ENCODE results near the gene UBE3B. TPM values are rescaled to one million over a fixed set of nuclear protein-coding genes. Genes with fewer than 3 reads are reported as not detected.

The UBE3B gene
- total and polyA plus RNA-seq, 4 experiments from 2014 or later: 24.0 to 58.1 (median 40.1) TPM

DNA sequence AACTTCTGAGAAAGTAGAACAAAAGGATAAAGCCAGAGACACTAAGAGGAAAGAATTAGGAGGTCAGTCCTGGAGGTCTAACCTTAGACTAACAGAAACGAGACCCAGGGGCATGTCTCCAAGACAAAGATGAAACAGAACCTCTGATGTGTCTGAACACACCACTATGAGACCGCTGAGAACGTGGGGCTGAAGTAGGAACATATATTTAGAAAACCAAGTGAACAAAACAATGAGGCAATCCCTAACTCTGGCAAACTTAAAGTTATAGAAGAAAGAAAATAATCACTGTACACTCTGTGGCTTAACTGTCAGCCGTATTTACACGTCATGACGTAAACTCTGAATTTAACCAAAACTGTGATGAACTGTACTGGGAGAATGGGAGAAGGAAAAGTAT lies 18.2 kb upstream of the UBE3B start:
- CTCF ChIA-PET (ENCODE audit: partially characterized antibody): no interaction called here

DNA sequence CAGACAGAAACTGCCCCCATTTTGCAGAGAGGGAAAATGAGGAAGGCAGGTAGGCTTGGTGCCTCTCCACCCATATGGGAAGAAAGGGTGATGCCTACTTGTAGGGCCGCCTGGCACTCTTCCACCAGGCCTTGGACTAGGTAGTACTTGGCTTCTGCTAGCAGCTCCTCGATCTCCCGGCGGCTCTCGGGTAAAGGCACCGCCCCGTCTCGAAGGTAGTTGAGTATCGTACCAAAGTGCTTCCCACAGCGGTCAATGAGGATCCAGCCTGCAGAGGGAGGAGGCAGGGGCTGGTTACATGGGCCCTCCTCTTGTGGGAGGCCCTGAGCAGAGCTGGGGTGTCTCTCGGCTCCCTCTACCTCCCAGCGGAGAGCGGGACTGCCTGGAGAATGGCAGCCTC lies 16.9 kb upstream of the UBE3B start:
- Mint-ChIP-seq H3K4me3 (no peak overlapping the region), H3K36me3 (peaks cover 36 to 60% of the 10 kb centered on the region in 2 donors), H3K27ac (peak overlapping the region in 3 of 7 donors; percentile 12 to 37 (median 18)), H3K4me1 (peaks cover 19 to 44% (median 32%) of the 10 kb centered on the region in 4 donors), H3K9me3 (no peaks in the 10 kb centered on the region), H3K27me3 (no peaks in the 10 kb centered on the region)
- ChIA-PET POLR2A (ENCODE audit: partially characterized antibody) (no interaction called here), CTCF (ENCODE audit: partially characterized antibody) (no interaction called here)
- Histone ChIP-seq H3K36me3 (ENCODE audit: insufficient read depth, low read length) (peaks cover 28% of the 10 kb centered on the region), H3K27ac (ENCODE audit: low read depth, low read length) (no peak overlapping the region), H3K4me1 (ENCODE audit: insufficient read depth, low read length) (peaks cover 14% of the 10 kb centered on the region), H3K4me3 (ENCODE audit: low read length in 2 of 2) (no peak overlapping the region), H3K27me3 (ENCODE audit: insufficient read depth, low read length) (no peaks in the 10 kb centered on the region), H3K9me3 (ENCODE audit: control insufficient read depth in 1 of 2, low read length in 2 of 2) (no peaks in the 10 kb centered on the region)
- intact Hi-C loops (cut with micrococcal nuclease): no loop called here
- DNase-seq: no peak

More for the DNA sequence above, 18.2 kb upstream of the UBE3B start:
- Histone ChIP-seq H3K36me3 (ENCODE audit: insufficient read depth, low read length) (peaks cover 40% of the 10 kb centered on the region), H3K9me3 (ENCODE audit: control insufficient read depth in 1 of 2, low read length in 2 of 2) (no peaks in the 10 kb centered on the region), H3K27me3 (ENCODE audit: insufficient read depth, low read length) (no peaks in the 10 kb centered on the region), H3K4me1 (ENCODE audit: insufficient read depth, low read length) (peaks cover 13% of the 10 kb centered on the region), H3K27ac (ENCODE audit: low read depth, low read length) (no peak overlapping the region), H3K4me3 (ENCODE audit: low read length in 2 of 2) (no peak overlapping the region)
- no peak overlapping the region for H3K27ac Mint-ChIP-seq
- H3K4me1 Mint-ChIP-seq: peaks cover 14 to 33% (median 21%) of the 10 kb centered on the region in 4 donors
- no peak for DNase-seq
- no peaks in the 10 kb centered on the region for H3K27me3 Mint-ChIP-seq
- no peak overlapping the region for H3K4me3 Mint-ChIP-seq
- intact Hi-C loops (cut with micrococcal nuclease): no loop called here
- POLR2A ChIA-PET (ENCODE audit: partially characterized antibody): no interaction called here
- H3K9me3 Mint-ChIP-seq: no peaks in the 10 kb centered on the region
- peaks cover 44 to 58% of the 10 kb centered on the region in 2 donors for H3K36me3 Mint-ChIP-seq

DNA sequence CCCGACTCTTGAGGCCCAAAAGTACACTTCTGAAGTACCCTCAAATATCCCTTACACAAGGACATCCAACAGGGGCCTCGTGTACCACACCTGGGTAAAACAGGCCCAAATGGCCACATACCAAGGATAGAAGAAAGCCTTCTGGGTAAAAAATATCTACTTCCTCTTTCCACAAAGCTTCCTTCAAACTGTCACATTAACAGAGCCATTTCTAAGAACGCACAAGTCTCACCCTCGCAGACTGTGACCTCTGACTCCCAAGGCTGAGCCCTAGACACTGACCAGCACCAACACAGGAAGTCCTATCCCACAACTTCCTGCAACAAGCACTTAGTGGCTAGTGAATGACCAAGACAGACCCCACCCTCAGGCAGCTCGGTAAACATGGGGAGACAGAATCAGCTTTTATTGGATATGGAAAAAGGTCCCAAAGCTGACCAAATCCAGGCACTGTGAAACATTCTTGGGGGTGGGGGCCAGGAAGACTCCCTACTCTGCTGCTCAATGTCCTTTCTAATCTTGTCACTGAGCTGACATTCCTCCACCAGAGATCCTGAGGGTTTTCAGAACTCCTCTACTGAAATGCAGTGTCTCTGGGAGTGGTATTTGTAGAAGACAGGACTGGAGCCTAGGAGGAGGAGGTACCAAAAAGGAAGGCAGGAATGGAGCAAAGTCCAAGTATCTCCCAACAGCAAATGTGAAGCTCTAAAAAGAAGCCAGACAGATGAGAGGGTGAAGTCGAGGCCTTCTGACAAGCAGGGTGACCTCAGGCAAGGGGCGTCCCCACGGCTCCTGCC lies 16.2 kb upstream of the UBE3B start:
- Mint-ChIP-seq H3K4me3 (no peak overlapping the region), H3K4me1 (peaks cover 19 to 48% (median 37%) of the 10 kb centered on the region in 4 donors), H3K36me3 (peaks cover 29 to 55% of the 10 kb centered on the region in 2 donors), H3K9me3 (no peaks in the 10 kb centered on the region), H3K27me3 (no peaks in the 10 kb centered on the region), H3K27ac (peak overlapping the region in 5 of 7 donors; percentile 7 to 73 (median 13))
- Histone ChIP-seq H3K9me3 (ENCODE audit: control insufficient read depth in 1 of 2, low read length in 2 of 2) (no peaks in the 10 kb centered on the region), H3K36me3 (ENCODE audit: insufficient read depth, low read length) (peaks cover 26% of the 10 kb centered on the region), H3K27ac (ENCODE audit: low read depth, low read length) (no peak overlapping the region), H3K4me3 (ENCODE audit: low read length in 2 of 2) (no peak overlapping the region), H3K4me1 (ENCODE audit: insufficient read depth, low read length) (peaks cover 14% of the 10 kb centered on the region), H3K27me3 (ENCODE audit: insufficient read depth, low read length) (no peaks in the 10 kb centered on the region)
- DNase-seq: no peak
- ChIA-PET CTCF (ENCODE audit: partially characterized antibody) (interaction anchor here (0.6 kb wide), 1 partner anchor 318 kb away, joined by 3 read pairs; no protein-coding TSS in a partner anchor), POLR2A (ENCODE audit: partially characterized antibody) (no interaction called here)
- intact Hi-C loops (cut with micrococcal nuclease): no loop called here

DNA sequence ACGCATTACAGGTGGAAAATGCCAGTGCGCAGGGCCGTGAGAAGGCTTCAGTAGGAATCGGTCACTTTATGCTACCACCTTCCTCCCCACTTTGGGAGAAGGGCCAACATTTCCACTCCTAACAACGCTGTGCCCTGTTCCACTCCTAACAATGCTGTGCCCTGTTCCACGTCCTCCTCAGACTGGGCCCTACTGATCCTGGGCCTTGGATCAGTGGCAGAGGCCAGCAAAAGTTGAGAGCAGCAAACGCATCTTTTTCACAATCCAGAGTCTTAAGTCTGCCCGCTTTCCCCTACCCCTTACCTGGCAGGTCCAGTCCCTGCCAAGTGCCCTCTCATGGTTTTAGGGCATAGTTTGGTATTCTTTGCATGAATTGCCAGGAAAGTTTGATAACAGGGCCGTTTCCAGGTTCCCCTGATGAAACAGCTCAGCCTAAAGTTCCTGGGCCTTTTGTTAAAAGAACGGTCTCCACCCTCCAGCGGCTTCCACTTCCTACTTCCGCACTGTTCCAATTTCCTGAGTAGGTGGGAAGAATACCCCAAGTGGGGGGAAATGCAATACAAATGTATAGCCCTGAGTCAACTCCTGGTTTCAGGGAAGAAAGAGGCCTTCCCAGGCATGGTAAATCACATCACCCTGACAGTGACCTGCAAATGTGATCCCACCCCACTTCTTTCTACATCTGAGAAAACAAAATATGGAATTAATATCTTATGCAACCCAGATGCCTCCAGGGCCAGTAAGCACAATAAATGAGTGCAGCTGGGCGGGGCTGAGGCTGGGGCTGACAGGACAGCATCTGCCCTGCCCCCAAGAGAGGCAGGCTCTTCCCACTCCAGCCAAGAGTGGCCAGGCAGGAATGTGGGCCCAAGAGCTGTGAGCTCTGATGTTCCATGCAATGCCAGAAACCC lies 15.3 kb upstream of the UBE3B start:
- CTCF ChIA-PET (ENCODE audit: partially characterized antibody): interaction anchor here (0.6 to 1.3 kb wide), 3 partner anchors 30 to 319 kb away, joined by 3 to 7 read pairs (median 3); no protein-coding TSS in a partner anchor
- Mint-ChIP-seq H3K4me1 (peaks cover 19 to 54% (median 38%) of the 10 kb centered on the region in 4 donors), H3K36me3 (peaks cover 21 to 51% of the 10 kb centered on the region in 2 donors), H3K27ac (peak overlapping the region in 2 of 7 donors; percentile 32 to 57), H3K4me3 (no peak overlapping the region), H3K9me3 (no peaks in the 10 kb centered on the region), H3K27me3 (no peaks in the 10 kb centered on the region)
- POLR2A ChIA-PET (ENCODE audit: partially characterized antibody): interaction anchor here (2.8 kb wide), 1 partner anchor 15 kb away, joined by 7 read pairs; the partner anchor contains the start of genes KCTD10 and UBE3B
- H3K9me3 ChIP-seq (ENCODE audit: control insufficient read depth in 1 of 2, low read length in 2 of 2): no peaks in the 10 kb centered on the region
- no peak overlapping the region for H3K27ac ChIP-seq (ENCODE audit: low read depth, low read length)
- H3K4me1 ChIP-seq (ENCODE audit: insufficient read depth, low read length): peaks cover 14% of the 10 kb centered on the region
- intact Hi-C loops (cut with micrococcal nuclease): no loop called here
- H3K36me3 ChIP-seq (ENCODE audit: insufficient read depth, low read length): peaks cover 21% of the 10 kb centered on the region
- no peaks in the 10 kb centered on the region for H3K27me3 ChIP-seq (ENCODE audit: insufficient read depth, low read length)
- H3K4me3 ChIP-seq (ENCODE audit: low read length in 2 of 2): no peak overlapping the region
- DNase-seq: no peak

DNA sequence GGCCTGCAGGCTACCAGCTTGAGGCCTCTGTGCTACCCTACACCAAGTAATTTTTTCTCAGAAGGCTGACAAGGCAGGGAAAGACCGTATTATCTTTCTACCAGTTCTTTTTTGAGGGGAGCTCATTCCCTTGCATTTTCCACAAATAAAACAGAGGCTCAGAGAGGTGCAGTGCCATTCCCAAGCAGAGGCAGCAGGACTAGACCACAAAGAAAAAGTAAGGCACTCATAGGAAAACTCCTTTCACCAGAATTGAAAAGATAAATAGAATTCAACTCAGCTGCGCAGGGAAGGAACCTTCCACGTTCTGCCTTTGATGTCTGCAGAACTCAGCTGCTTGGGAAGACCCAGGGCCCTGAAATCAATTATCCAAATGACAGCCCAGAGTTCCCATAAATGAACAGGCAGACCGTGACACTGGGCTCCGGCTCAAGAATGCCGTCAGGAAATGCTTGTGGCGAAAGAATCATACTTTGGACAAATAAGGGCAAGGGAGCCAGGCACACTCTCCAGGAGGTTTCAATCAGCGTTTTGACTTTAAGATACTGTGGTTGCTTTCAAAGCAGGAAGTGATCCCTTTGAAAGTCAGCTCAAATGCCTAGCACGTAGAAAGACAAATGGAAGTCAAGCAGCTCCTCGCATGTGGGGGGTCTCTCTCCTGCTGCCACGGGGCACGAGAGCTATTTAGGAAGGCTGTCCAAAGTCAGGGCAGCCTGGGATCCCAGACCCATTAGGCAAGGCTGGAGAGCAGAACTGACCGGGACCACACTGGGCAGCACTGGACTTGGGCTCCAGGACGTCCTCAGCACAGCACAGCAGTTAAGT lies 14.4 kb upstream of the UBE3B start:
- Histone ChIP-seq H3K9me3 (ENCODE audit: control insufficient read depth in 1 of 2, low read length in 2 of 2) (no peaks in the 10 kb centered on the region), H3K4me3 (ENCODE audit: low read length in 2 of 2) (no peak overlapping the region), H3K27ac (ENCODE audit: low read depth, low read length) (no peak overlapping the region), H3K36me3 (ENCODE audit: insufficient read depth, low read length) (peaks cover 20% of the 10 kb centered on the region), H3K4me1 (ENCODE audit: insufficient read depth, low read length) (peaks cover 14% of the 10 kb centered on the region), H3K27me3 (ENCODE audit: insufficient read depth, low read length) (no peaks in the 10 kb centered on the region)
- Mint-ChIP-seq H3K27me3 (no peaks in the 10 kb centered on the region), H3K4me1 (peaks cover 19 to 61% (median 38%) of the 10 kb centered on the region in 4 donors), H3K27ac (peak overlapping the region in 6 of 7 donors; percentile 9 to 63 (median 44)), H3K4me3 (peak overlapping the region in 4 of 8 donors; percentile 7 to 41 (median 25)), H3K9me3 (no peaks in the 10 kb centered on the region), H3K36me3 (peaks cover 11 to 45% of the 10 kb centered on the region in 2 donors)
- DNase-seq: no peak
- POLR2A ChIA-PET (ENCODE audit: partially characterized antibody): interaction anchor here (2.8 kb wide), 1 partner anchor 14 kb away, joined by 7 read pairs; the partner anchor contains the start of genes KCTD10 and UBE3B
- intact Hi-C loops (cut with micrococcal nuclease): no loop called here
- CTCF ChIA-PET (ENCODE audit: partially characterized antibody): interaction anchor here (1.2 to 1.3 kb wide), 2 partner anchors 31 to 35 kb away, joined by 3 to 7 read pairs; no protein-coding TSS in a partner anchor

DNA sequence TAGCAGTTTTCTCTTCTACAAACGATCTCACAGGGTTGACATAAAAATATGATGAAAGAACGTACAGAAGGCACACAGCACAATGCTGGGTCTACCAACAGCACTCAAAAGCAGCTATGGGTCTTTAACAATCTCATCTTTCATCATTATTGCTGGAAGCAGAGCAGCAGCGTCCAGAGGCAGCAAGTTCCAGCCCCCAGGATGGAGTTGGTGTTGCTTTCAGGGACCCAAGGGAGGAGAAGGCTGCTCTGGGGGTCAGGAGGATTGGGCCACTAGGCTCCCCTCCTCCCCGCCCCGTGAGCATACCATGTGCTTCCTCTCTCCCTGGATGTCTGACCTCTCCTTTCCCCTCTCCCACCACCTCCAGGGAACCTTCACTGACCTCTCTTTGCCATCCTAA lies 13.7 kb upstream of the UBE3B start:
- H3K4me3 Mint-ChIP-seq: peak overlapping the region in 1 of 8 donors; percentile 41

More for the DNA sequence above, 13.7 kb upstream of the UBE3B start:
- intact Hi-C loops (cut with micrococcal nuclease): no loop called here
- peaks cover 22 to 62% (median 38%) of the 10 kb centered on the region in 4 donors for H3K4me1 Mint-ChIP-seq
- POLR2A ChIA-PET (ENCODE audit: partially characterized antibody): interaction anchor here (2.8 kb wide), 1 partner anchor 13 kb away, joined by 7 read pairs; the partner anchor contains the start of genes KCTD10 and UBE3B
- peaks cover 24% of the 10 kb centered on the region for H3K36me3 ChIP-seq (ENCODE audit: insufficient read depth, low read length)
- peaks cover 14% of the 10 kb centered on the region for H3K4me1 ChIP-seq (ENCODE audit: insufficient read depth, low read length)
- H3K4me3 ChIP-seq (ENCODE audit: low read length in 2 of 2): no peak overlapping the region
- peak overlapping the region in 2 of 7 donors; percentile 42 to 57 for H3K27ac Mint-ChIP-seq
- no peak overlapping the region for H3K27ac ChIP-seq (ENCODE audit: low read depth, low read length)
- no peaks in the 10 kb centered on the region for H3K27me3 Mint-ChIP-seq
- no peaks in the 10 kb centered on the region for H3K9me3 Mint-ChIP-seq
- peaks cover 7 to 46% of the 10 kb centered on the region in 2 donors for H3K36me3 Mint-ChIP-seq
- CTCF ChIA-PET (ENCODE audit: partially characterized antibody): interaction anchor here (1.2 to 1.3 kb wide), 2 partner anchors 31 to 36 kb away, joined by 3 to 7 read pairs; no protein-coding TSS in a partner anchor
- no peaks in the 10 kb centered on the region for H3K9me3 ChIP-seq (ENCODE audit: control insufficient read depth in 1 of 2, low read length in 2 of 2)
- H3K27me3 ChIP-seq (ENCODE audit: insufficient read depth, low read length): no peaks in the 10 kb centered on the region
- DNase-seq: no peak

Measured in CD4-positive, alpha-beta memory T cell (primary cell).